NCI-H446 (cell line): ENCODE data around the gene PIK3R3.
"Not testable (repeated sequence)": the region's sequence is repeated elsewhere in the genome, so short reads cannot be mapped to it uniquely, and the experiment has no call there.

Experiments used
- DNase-seq, 2 experiments: peaks; one replicate each; lab custom pipeline; 2025; lab: John Stamatoyannopoulos, UW

PIK3R3 gene

GRCh38 chr1:46102769-46103476 is 29.5 kb downstream of the PIK3R3 start:
- DNase-seq: no peak

GRCh38 chr1:46099215-46099614 is 33.2 kb downstream of the PIK3R3 start:
- DNase-seq: no peak

DNA sequence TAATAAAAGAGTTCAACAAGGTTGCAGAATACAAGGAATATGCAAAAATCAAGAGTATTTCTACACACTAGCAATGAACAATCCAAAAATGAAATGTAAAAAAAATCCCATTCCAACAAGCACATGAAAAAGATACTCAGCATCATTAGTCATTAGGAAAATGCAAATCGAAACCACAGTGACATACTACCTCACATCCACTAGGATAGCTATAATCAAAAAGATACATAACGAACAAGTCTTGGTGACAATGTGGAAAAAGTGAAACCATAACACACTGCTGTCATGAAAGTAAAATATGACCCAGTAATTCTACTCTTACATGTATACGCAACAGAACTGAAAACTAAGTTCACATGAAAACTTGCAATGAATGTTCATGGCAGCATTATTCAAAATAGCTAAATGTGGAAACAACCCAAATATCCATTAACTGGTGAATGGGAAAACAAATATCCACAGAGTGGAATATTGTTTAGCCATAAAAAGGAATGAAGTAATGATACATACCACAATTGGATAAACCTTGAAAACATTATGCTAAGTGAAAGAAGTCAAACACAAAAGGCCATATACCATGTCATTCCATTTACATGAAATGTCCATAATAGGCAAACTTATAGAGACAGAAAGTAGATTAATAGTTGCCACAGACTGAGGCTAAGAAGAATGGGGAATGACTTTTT is 34.3 kb downstream of the PIK3R3 start:
- DNase-seq: no peak

DNA sequence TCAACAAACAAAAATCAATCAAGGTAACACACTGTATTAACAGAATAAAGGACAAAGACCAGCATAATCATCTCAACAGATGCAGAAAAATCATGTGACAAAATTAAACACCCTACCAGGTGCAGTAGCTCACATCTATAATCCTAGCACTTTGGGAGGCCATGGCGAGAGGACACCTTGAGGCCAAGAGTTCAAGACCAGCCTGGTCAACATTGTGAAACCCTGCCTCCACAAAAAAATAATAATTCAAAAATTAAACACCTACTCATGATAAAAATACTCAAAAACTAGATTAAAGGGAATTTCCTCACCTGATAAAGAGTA is 35.3 kb downstream of the PIK3R3 start:
- no peak for DNase-seq

- no peak for DNase-seq
Measured at GRCh38 chr1:46096269-46097148, 35.9 kb downstream of the PIK3R3 start.

DNA sequence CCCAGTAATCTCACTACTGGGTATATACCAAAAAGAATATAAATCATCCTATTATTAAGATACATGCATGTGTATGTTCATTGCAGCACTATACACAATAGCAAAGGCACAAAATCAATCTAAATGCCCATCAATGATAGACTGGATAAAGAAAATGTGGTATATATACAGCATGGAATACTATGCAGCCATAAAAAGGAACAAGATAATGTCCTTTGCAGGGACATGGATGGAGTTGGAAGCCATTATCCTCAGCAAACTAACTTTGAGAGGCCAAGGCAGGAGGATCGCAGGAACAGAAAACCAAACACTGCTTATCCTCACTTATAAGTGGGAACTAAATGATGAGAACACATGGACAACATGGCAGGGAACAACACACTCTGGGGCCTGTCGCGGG is 37.3 kb downstream of the PIK3R3 start:
- DNase-seq: not testable (repeated sequence)

DNA sequence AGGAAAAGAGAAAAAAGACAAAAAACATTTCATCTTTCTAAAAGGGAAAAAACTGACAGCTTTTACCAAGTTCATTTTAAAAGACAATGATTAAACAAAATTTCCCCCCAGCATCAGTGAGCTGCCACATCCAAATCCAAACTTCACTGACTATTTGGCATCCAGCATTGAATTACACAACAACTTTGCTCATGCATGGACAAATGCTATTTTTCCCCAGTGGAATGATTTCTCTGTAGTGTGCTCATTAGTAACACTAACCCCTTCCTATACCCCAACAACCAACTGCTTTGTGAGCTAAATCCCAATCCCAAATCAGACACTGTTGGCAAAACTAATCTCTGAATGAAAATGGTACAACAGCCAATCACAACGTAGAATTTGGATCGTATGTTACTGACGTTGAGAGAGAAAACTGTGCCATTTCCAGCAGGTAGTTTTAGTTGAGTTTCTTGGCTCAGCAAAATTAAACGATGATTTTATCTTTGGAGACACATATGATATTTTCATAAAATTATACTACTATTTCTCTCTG is 37.9 kb downstream of the PIK3R3 start:
- peak; percentile 45 to 68 for DNase-seq

- not testable (repeated sequence) for DNase-seq
Measured at GRCh38 chr1:46093832-46094231, 38.6 kb downstream of the PIK3R3 start.

DNA sequence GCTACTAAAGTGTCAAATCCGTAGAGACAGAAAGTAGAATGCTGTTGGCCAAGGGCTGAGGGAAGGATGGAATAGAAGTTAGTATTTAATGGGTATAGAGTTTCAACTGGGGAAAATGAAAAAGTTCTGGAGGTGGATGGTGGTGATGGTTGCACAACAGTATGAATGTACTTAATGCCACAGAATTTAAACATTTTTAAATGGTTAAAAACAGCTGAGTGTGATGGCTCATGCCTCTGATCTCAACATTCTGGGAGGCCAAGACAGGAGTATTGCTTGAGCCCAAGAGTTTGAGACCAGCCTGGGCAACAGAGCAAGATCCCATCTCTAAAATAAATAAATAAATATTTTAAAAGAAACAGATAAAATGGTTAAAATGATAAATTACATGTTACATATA is 44.5 kb downstream of the PIK3R3 start:
- DNase-seq: no peak

GRCh38 chr1:46086576-46086975 is 45.9 kb downstream of the PIK3R3 start:
- no peak for DNase-seq

DNA sequence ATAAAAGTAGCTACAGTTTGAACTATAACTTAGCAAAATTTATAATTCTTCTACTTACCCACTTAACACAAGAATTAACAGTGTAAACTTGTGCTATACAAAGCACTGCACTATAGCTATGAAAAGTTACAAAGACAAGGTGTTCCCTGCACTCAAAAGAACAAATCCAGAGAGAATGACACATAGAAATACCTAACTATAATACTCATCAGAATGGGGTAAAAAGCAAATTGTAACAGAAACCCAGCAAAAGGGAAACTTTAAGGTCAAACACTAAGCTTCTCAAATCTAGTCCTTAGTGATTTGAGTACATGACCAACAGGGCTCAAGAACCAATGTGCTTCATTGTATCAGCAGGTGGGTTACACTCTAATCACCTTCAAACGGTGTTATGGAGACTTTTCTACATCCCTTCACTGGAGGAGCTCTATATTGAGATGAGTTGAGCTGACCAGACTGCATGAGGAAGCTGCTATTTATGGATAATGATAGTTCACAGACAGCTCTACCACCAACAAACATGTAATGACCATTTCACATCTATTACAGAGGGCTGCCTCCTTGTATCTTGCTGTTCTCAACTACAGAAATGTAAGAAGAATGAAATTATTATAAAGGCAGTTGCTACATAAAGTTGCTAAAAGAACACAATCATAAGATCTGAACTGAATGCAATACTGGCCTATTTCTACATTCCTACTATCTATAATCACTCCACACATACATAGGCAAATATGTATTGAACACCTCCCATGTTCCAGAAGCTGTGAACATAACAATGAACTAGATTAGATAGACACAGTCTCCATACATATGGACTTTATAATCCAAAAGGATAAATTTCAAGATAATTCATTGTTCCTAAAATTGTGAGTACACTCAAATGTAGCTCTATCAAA is 47.6 kb downstream of the PIK3R3 start:
- DNase-seq: no peak

DNA sequence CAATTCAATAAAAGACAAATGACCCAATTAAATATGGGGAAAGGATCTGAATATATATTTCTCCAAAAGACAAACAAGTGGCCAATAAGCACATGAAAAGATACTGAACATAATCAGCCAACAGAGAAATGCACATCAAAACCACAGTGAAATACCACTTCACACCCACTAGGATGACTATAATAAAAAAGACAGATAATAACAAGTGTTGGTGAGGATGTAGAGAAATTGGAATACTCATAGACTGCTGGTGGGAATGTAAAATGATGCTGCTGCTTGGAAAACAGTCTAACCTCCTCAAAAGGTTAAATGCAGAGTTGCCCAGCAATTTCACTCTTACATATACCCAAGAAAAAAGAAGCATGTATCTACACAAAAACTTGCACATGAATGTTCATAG is 48.9 kb downstream of the PIK3R3 start:
- no peak for DNase-seq

- no peak for DNase-seq
Measured at GRCh38 chr1:46081619-46082018, 50.8 kb downstream of the PIK3R3 start.

DNA sequence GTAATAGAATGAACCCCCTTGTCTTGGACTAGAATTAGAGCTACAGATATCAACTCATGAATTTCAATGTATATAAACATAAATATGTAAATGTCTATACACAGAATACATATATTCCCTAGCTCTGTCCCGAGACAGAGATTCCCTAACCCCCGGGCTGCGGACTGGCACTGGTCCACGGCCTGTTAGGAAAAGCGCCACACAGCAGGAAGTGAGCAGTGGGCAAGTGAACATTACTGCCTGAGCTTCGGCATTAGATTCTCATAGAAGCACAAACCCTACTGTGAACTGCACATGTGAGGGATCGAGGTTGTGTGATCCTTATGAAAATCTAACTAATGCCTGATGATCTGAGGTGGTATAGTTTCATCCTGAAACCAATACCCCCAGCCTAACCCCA is 51.2 kb downstream of the PIK3R3 start:
- peak in 1 of 2 experiments; percentile 18 for DNase-seq

GRCh38 chr1:46080257-46080656 is 52.2 kb downstream of the PIK3R3 start:
- no peak for DNase-seq

DNA sequence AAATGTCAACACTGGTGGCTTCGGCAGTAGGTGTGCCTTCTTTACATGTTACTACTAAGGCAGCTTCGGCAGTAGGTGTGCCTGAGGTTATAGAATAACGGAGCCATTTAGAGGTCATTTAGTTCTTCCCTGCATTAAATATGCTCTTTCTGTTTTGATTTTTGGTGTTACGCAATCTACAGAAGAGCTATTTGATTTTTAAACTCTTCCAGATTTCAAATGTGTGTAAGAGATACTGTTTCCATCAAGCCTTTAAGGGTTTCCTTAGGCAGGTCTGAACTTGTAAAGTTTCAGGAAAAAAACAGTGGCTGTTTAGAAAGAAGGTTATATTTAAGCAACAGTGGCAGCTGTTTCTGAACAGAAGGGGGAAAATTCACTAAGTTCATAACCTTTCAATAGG is 54.8 kb downstream of the PIK3R3 start:
- no peak for DNase-seq

- no peak for DNase-seq
Measured at GRCh38 chr1:46076343-46076742, 56.1 kb downstream of the PIK3R3 start.

- DNase-seq: no peak
Measured at GRCh38 chr1:46072975-46073374, 59.5 kb downstream of the PIK3R3 start.

- no peak for DNase-seq
Measured at GRCh38 chr1:46070164-46070814, 62.1 kb downstream of the PIK3R3 start.

GRCh38 chr1:46068525-46068924 is 63.9 kb downstream of the PIK3R3 start:
- DNase-seq: no peak

GRCh38 chr1:46067652-46068051 is 64.8 kb downstream of the PIK3R3 start:
- no peak for DNase-seq
